Small intestine (tissue), 7 donors: ENCODE measurements around the gene G6PC2. TPM values are rescaled to one million over a fixed set of nuclear protein-coding genes. Genes with fewer than 3 reads are reported as not detected.

Source experiments
- DNase-seq, 2 donors: peaks; one replicate each; pipeline versions ENCODE4 v3.0.0 to v3.0.0-alpha.2; 2013
- FAIRE-seq: peaks from 2 replicates; lab custom pipeline; 2012; peaks lifted over from hg19 to GRCh38; lab: Jason Lieb, UNC
- H3K27ac ChIP-seq, 3 donors: one replicate each; pipeline ENCODE4 v1.5.1; 2013; ENCODE audit warnings: low read length in 2 of 3, mild to moderate bottlenecking in 2 of 3, control low read depth in 1 of 3, inconsistent platforms in 1 of 3, low read depth in 1 of 3, moderate library complexity in 1 of 3
- H3K27me3 ChIP-seq, 3 donors: one replicate each; pipeline ENCODE4 v1.6.1; 2013; ENCODE audit warnings: low read length in 3 of 3, inconsistent platforms in 1 of 3; ENCODE audit not compliant: control insufficient read depth in 3 of 3, insufficient read depth in 3 of 3
- H3K36me3 ChIP-seq, 3 donors: one replicate each; pipeline ENCODE4 v1.6.1; 2013; ENCODE audit warnings: low read length in 3 of 3, inconsistent platforms in 1 of 3, low read depth in 1 of 3, mild to moderate bottlenecking in 1 of 3, moderate library complexity in 1 of 3; ENCODE audit not compliant: control insufficient read depth in 3 of 3, insufficient read depth in 2 of 3
- H3K4me1 ChIP-seq, 3 donors: one replicate each; pipeline ENCODE4 v1.6.1; 2013; ENCODE audit warnings: low read length in 2 of 3, inconsistent platforms in 1 of 3, low read depth in 1 of 3, mild to moderate bottlenecking in 1 of 3, moderate library complexity in 1 of 3; ENCODE audit not compliant: control insufficient read depth in 3 of 3, insufficient read depth in 2 of 3
- H3K4me3 ChIP-seq, 3 donors: one replicate each; pipeline ENCODE4 v1.5.1; 2013; ENCODE audit warnings: low read length in 3 of 3, control low read depth in 1 of 3, inconsistent platforms in 1 of 3, low read depth in 1 of 3, mild to moderate bottlenecking in 1 of 3, moderate library complexity in 1 of 3
- H3K9me3 ChIP-seq, 2 donors: one replicate each; pipeline ENCODE4 v1.6.1; 2013; ENCODE audit warnings: low read depth in 1 of 2, low read length in 1 of 2; ENCODE audit not compliant: control insufficient read depth in 2 of 2, insufficient read depth in 1 of 2
- WGBS, 3 donors: extraction: QIAGEN DNeasy Blood & Tissue Kit; methylation state at CpG; one replicate each; pipeline ENCODE4 v1.1.7; 2013; 5-methylcytosine and 5-hydroxymethylcytosine counted together
- polyA plus RNA-seq, 4 donors: library from polyadenylated mRNA; stranded (reverse) in 3 of 4; unstranded in 1 of 4; fragments of 200-250 nt in 3 of 4; fragments of 120-200 nt in 1 of 4; gene quantifications; one replicate each; pipeline versions ENCODE4 v1.2.1 to v1.2.3, GENCODE V29; 2013
- donor health status: healthy with polysubstance abuse.
- donor health status: control.
- donor health status: control.
- donor health status: Bipolar disorder and iron deficiency.
- donor health status: healthy.

G6PC2 gene
- polyA plus RNA-seq, 4 donors, result 0.12 TPM; not detected in 3

GRCh38 chr2:168956392-168956791 lies 55.3 kb downstream of the G6PC2 start:
- no peak for FAIRE-seq

More at GRCh38 chr2:168956392-168956791, 55.3 kb downstream of the G6PC2 start:
- Histone ChIP-seq H3K4me3 (no peak overlapping the region), H3K4me1 (no peaks in the 10 kb centered on the region), H3K36me3 (no peaks in the 10 kb centered on the region), H3K27ac (no peak overlapping the region), H3K27me3 (no peaks in the 10 kb centered on the region), H3K9me3 (peaks cover 0 to 9% of the 10 kb centered on the region in 2 donors)
- WGBS, 3 donors, result 88 to 94% (median 89%) methylated on average over 2 of the region's 2 CpGs
- no peak for DNase-seq

Other genes with a start within 250 kb of the G6PC2 start
- 10 to 100 TPM; 14.0 to 43.8 (median 36.9) TPM for gene NOSTRIN, start 98.7 kb upstream of the G6PC2 start, polyA plus RNA-seq
- 10 to 100 TPM in 1 of 4 donors, 1 to 10 TPM in 3; 2.7 to 10.9 (median 5.3) TPM for gene SPC25, start 10.9 kb upstream of the G6PC2 start, polyA plus RNA-seq
- under 1 TPM in 2 of 4 donors, not detected in 2; 0.03 to 0.37 TPM for gene ABCB11, start 130.0 kb downstream of the G6PC2 start, polyA plus RNA-seq
- 1 to 10 TPM in 2 of 4 donors, under 1 TPM in 2; 0.58 to 1.8 (median 0.92) TPM for gene DHRS9, start 168.3 kb downstream of the G6PC2 start, polyA plus RNA-seq